PC-3 (cell line): ENCODE data around the gene UROC1. TPM values are rescaled to one million over a fixed set of nuclear protein-coding genes. Genes with fewer than 3 reads are reported as not detected.

Experiments used
- ATAC-seq: fragments of 200-7000 bp; cut with Tn5 transposase; 2 replicates; pipeline ENCODE4 v1.9.1; 2020; ENCODE audit warnings: mild to moderate bottlenecking, moderate library complexity
- BruUV-seq: library from RNA; stranded (reverse); fragments of 400-500 nt; replicated peaks from 2 replicates; lab custom pipeline; 2021; lab: Mats Ljungman, UMichigan
- CTCF ChIA-PET: fragments of 300-600 bp; sonication (Branson Sonifier 250); formaldehyde crosslinking; loops from one replicate; lab custom pipeline; 2022; ENCODE audit warnings: antibody characterized with exemption; lab: Charles Lee
- POLR2A ChIA-PET: fragments of 300-600 bp; sonication (Branson Sonifier 250); formaldehyde crosslinking; loops from one replicate; lab custom pipeline; 2022; ENCODE audit warnings: antibody characterized with exemption; ENCODE audit not compliant: unreplicated experiment; lab: Charles Lee
- DNase-seq: peaks from one replicate; pipeline ENCODE4 v3.0.0-alpha.2; 2015
- H2AFZ ChIP-seq: fragments of 300-600 bp; sonication (generic); 2 replicates; pipeline ENCODE4 v1.6.0; 2016; ENCODE audit warnings: antibody characterized with exemption, low read length
- H3F3A ChIP-seq: fragments of 300-600 bp; sonication (generic); one replicate; pipeline ENCODE4 v1.6.0; 2017; ENCODE audit warnings: antibody characterized with exemption, low read length, control low read depth, mild to moderate bottlenecking; ENCODE audit not compliant: unreplicated experiment
- H3K27ac ChIP-seq: fragments of 300-600 bp; sonication (generic); 2 replicates; pipeline ENCODE4 v1.5.1; 2016; ENCODE audit warnings: mild to moderate bottlenecking, low read length
- H3K27me3 ChIP-seq: fragments of 300-600 bp; sonication (generic); 2 replicates; pipeline ENCODE4 v1.6.1; 2016; ENCODE audit warnings: low read length, mixed read lengths
- H3K36me3 ChIP-seq: fragments of 300-600 bp; sonication (generic); 2 replicates; pipeline ENCODE4 v1.6.1; 2016; ENCODE audit warnings: low read depth, mixed run types, low read length, mixed read lengths
- H3K4me1 ChIP-seq: fragments of 300-600 bp; sonication (generic); 2 replicates; pipeline ENCODE4 v1.5.1; 2016; ENCODE audit warnings: low read length; ENCODE audit not compliant: insufficient read depth
- H3K4me2 ChIP-seq: fragments of 300-600 bp; sonication (generic); 2 replicates; pipeline ENCODE4 v1.6.0; 2016; ENCODE audit warnings: low read length
- H3K4me3 ChIP-seq: fragments of 300-600 bp; sonication (generic); 2 replicates; pipeline ENCODE4 v1.5.1; 2016; ENCODE audit warnings: mild to moderate bottlenecking, low read length, mixed read lengths
- H3K79me2 ChIP-seq: fragments of 300-600 bp; sonication (generic); 2 replicates; pipeline ENCODE4 v1.6.1; 2017; ENCODE audit warnings: low read length, mixed read lengths
- H3K9ac ChIP-seq: fragments of 300-600 bp; sonication (generic); 2 replicates; pipeline ENCODE4 v1.6.0; 2016; ENCODE audit warnings: mild to moderate bottlenecking, low read length
- H3K9me2 ChIP-seq: fragments of 300-600 bp; sonication (generic); replicated peaks from 2 replicates; pipeline ENCODE4 v1.6.1; 2016; ENCODE audit warnings: mixed run types, low read length, mixed read lengths
- H3K9me3 ChIP-seq: fragments of 300-600 bp; sonication (generic); 2 replicates; pipeline ENCODE4 v1.6.1; 2016; ENCODE audit warnings: low read length, mixed read lengths
- H4K20me1 ChIP-seq: fragments of 300-600 bp; sonication (generic); 2 replicates; pipeline ENCODE4 v1.6.1; 2016; ENCODE audit warnings: low read length, mixed read lengths
- CTCF ChIP-seq: fragments of 300-600 bp; sonication (generic); conservative IDR thresholded peaks from 2 replicates; pipeline ENCODE4 v1.5.1; 2017; ENCODE audit warnings: antibody characterized with exemption, low read depth, mild to moderate bottlenecking, low read length
- EZH2 ChIP-seq: fragments of 300-600 bp; sonication (generic); IDR thresholded peaks from one replicate; pipeline ENCODE4 v1.6.1; 2017; ENCODE audit warnings: antibody characterized with exemption, mild to moderate bottlenecking, low read length; ENCODE audit not compliant: unreplicated experiment
- EZH2phosphoT487 ChIP-seq: fragments of 300-600 bp; sonication (generic); IDR thresholded peaks from 2 replicates; pipeline ENCODE4 v1.6.1; 2018; ENCODE audit warnings: mild to moderate bottlenecking, antibody characterized with exemption, low read length, borderline replicate concordance
- intact Hi-C: fragments of 100-400 bp; cut with micrococcal nuclease; formaldehyde crosslinking; loops from 2 replicates; pipeline ENCODE4 v1.9.0; 2023
- total RNA-seq: library from RNA; depleted of rRNA; stranded (reverse); fragments of >200 nt; gene quantifications from 2 replicates; pipeline ENCODE4 v1.2.3, GENCODE V29; 2014

UROC1 gene
- total RNA-seq, 1 experiment from 2014 or later, result not detected

DNA sequence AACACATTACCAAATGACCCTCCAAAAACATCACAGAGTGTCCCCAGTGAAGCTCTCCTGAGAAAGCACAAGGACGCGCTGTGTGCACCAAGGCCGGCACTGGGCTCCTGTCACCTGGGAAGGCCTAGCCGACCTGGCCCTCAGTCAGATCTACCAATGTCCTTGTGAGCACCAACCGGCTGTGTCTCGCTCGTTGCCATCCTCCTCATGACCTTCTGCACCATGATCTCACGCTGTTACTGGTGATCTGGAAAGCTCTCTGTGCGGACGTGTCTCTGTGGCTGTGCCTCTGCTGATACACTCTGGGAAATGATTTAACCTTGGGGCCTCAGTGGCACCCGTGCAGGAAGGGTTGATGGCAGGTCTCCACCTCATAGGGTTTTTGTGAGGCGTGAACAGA lies 66.1 kb downstream of the UROC1 start:
- no peaks in the 10 kb centered on the region for H3K79me2 ChIP-seq
- H3K9me3 ChIP-seq, result no peaks in the 10 kb centered on the region
- no peak overlapping the region for H3K4me2 ChIP-seq
- no peak overlapping the region for H3K9ac ChIP-seq
- DNase-seq (no peak), ATAC-seq (no peak)
- no peak overlapping the region for H3K27ac ChIP-seq
- no peaks in the 10 kb centered on the region for H3K27me3 ChIP-seq
- no peak for TF ChIP-seq EZH2
- no peak for TF ChIP-seq EZH2phosphoT487
- no peak for TF ChIP-seq CTCF
- intact Hi-C loops, result no loop called here
- no peaks in the 10 kb centered on the region for H3K9me2 ChIP-seq
- H3K4me3 ChIP-seq, result no peak overlapping the region
- H4K20me1 ChIP-seq, result no peaks in the 10 kb centered on the region
- POLR2A ChIA-PET, result no interaction called here
- no peak overlapping the region for H2AFZ ChIP-seq
- peaks cover 5% of the 10 kb centered on the region; the same call in 1 of the 2 replicates for H3K36me3 ChIP-seq
- BruUV-seq, result no TSS peak
- CTCF ChIA-PET, result no interaction called here
- no peaks in the 10 kb centered on the region for H3K4me1 ChIP-seq
- no peaks in the 10 kb centered on the region for H3F3A ChIP-seq

DNA sequence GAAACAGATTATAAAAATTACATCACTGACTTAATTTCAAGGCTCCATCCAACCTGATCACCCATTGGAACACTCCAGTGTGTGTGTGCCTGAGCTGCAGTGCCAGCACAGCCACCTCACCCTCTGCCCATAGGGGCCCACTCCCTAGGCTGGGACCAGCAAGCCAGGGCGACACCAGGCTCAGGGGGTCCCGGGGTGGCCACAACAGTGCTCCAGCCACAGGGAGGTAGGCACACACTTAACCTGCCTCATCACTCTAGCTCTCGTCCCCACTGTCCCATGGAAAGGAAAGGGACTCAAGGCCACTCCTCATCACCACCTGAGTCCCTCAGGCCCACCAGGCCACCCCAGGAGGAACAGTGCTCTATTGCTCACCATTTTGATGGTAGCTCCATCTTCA lies 66.8 kb downstream of the UROC1 start:
- no peaks in the 10 kb centered on the region for H3K79me2 ChIP-seq
- no peaks in the 10 kb centered on the region for H3F3A ChIP-seq
- H3K9me3 ChIP-seq, result no peaks in the 10 kb centered on the region
- ChIA-PET CTCF (no interaction called here), POLR2A (no interaction called here)
- H4K20me1 ChIP-seq, result no peaks in the 10 kb centered on the region
- no peaks in the 10 kb centered on the region for H3K9me2 ChIP-seq
- no peak for DNase-seq
- H3K4me3 ChIP-seq, result no peak overlapping the region
- peaks cover 5% of the 10 kb centered on the region; the same call in 1 of the 2 replicates for H3K36me3 ChIP-seq
- no peak overlapping the region for H3K27ac ChIP-seq
- ATAC-seq, result no peak
- intact Hi-C loops, result no loop called here
- no peak overlapping the region for H3K4me2 ChIP-seq
- H3K9ac ChIP-seq, result no peak overlapping the region
- H3K4me1 ChIP-seq, result no peaks in the 10 kb centered on the region
- BruUV-seq, result no TSS peak
- no peak overlapping the region for H2AFZ ChIP-seq
- no peaks in the 10 kb centered on the region for H3K27me3 ChIP-seq
- TF ChIP-seq CTCF, result no peak
- TF ChIP-seq EZH2, result no peak
- no peak for TF ChIP-seq EZH2phosphoT487

DNA sequence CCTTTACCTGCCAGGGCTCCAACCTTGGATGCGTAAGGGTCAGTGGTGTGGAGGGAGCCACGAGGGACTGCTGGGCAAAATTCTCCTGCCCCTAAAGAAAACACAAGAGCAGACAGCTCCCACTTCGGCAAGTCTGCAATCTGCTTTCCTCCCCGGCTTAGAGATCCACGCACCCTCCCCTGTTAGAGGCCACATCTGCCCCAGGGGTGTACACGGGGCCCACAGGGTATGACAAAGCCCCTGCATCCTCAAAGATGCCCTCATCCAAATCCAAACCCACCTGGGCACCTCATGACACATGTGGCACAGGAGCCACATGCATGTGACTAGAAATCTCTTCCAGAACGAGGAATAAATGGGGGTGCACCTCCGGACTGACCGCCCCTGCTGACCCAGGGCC lies 67.4 kb downstream of the UROC1 start:
- ATAC-seq (no peak), DNase-seq (no peak)
- H3K9ac ChIP-seq, result no peak overlapping the region
- intact Hi-C loops, result no loop called here
- no peaks in the 10 kb centered on the region for H3K27me3 ChIP-seq
- no TSS peak for BruUV-seq
- no peaks in the 10 kb centered on the region for H3K79me2 ChIP-seq
- H3K4me3 ChIP-seq, result no peak overlapping the region
- H3F3A ChIP-seq, result no peaks in the 10 kb centered on the region
- H2AFZ ChIP-seq, result no peak overlapping the region
- TF ChIP-seq EZH2phosphoT487 (no peak), EZH2 (no peak), CTCF (no peak)
- H3K4me1 ChIP-seq, result no peaks in the 10 kb centered on the region
- no peaks in the 10 kb centered on the region for H3K9me2 ChIP-seq
- ChIA-PET CTCF (no interaction called here), POLR2A (no interaction called here)
- H3K9me3 ChIP-seq, result no peaks in the 10 kb centered on the region
- H3K27ac ChIP-seq, result no peak overlapping the region
- H4K20me1 ChIP-seq, result no peaks in the 10 kb centered on the region
- peaks cover 5% of the 10 kb centered on the region; the same call in 1 of the 2 replicates for H3K36me3 ChIP-seq
- H3K4me2 ChIP-seq, result no peak overlapping the region
